Activated CD8-positive, alpha-beta memory T cell treated with anti-CD3 and anti-CD28 coated beads, Interleukin-2, amount 10 ng/mL, durations not matched to agents 7 days and 5 days (primary cell): ENCODE data around the gene LARP4B. TPM values are rescaled to one million over a fixed set of nuclear protein-coding genes. Genes with fewer than 3 reads are reported as not detected.
"Not testable (repeated sequence)": the region's sequence is repeated elsewhere in the genome, so short reads cannot be mapped to it uniquely, and the experiment has no call there.

Experiments used
- ATAC-seq: fragments of 150-1000 bp; cut with Tn5 transposase; one replicate; pipeline ENCODE4 v1.10.0; 2021; ENCODE audit warnings: moderate library complexity
- CTCF ChIA-PET: fragments of 350-600 bp; sonication (Branson Sonifier 250); formaldehyde crosslinking; loops from one replicate; lab custom pipeline; 2021; ENCODE audit warnings: antibody characterized with exemption; lab: Charles Lee
- DNase-seq: peaks from one replicate; pipeline ENCODE4 v3.0.0-alpha.2; 2020
- H3K27ac Mint-ChIP-seq: one replicate; pipeline ENCODE4 v1.8.0; 2021; ENCODE audit warnings: mild to moderate bottlenecking, mixed read lengths
- H3K27me3 Mint-ChIP-seq: one replicate; pipeline ENCODE4 v1.8.0; 2021; ENCODE audit warnings: mixed read lengths
- H3K36me3 Mint-ChIP-seq: one replicate; pipeline ENCODE4 v1.8.0; 2021; ENCODE audit warnings: mild to moderate bottlenecking, mixed read lengths
- H3K4me1 Mint-ChIP-seq: one replicate; pipeline ENCODE4 v1.8.0; 2021; ENCODE audit warnings: mixed read lengths
- H3K4me3 Mint-ChIP-seq: one replicate; pipeline ENCODE4 v1.8.0; 2021; ENCODE audit warnings: mild to moderate bottlenecking, moderate library complexity, mixed read lengths
- H3K9me3 Mint-ChIP-seq: one replicate; pipeline ENCODE4 v1.8.0; 2022; ENCODE audit warnings: low read depth, mixed read lengths
- total RNA-seq, 2 experiments: library from RNA; stranded (reverse); gene quantifications; one replicate each; pipeline ENCODE4 v1.2.3, GENCODE V29; 2021

The LARP4B gene
- total RNA-seq, 2 experiments from 2014 or later: 126 to 135 TPM

DNA sequence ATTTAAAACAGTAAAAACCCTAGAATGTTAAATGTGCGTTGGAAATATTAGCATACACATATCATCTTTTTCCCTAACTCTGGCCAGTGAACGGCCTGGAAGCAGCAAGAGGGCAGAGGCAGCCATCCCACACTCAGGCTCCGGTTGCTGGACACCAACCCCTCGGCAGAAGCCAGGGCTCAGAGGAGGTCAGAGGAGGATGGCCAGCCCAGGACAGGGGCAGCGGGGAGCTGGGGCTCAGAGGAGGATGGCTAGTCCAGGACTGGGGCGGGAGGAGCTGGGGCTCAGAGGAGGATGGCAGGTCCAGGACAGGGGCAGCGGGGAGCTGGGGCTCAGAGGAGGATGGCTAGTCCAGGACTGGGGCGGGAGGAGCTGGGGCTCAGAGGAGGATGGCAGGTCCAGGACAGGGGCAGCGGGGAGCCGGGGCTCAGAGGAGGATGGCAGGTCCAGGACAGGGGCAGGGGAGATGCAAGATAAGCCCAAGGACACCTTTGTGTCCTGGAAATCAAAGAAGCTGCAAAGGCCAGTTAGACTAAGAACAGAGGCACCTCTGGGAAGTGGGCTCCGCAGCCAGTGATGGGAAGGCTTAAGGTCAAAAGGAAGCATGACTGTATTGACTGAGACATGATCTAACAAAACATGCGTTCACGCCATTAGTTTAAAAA lies 161.3 kb downstream of the LARP4B start:
- H3K36me3 Mint-ChIP-seq, DNase-seq, CTCF ChIA-PET, H3K27me3 Mint-ChIP-seq, H3K4me3 Mint-ChIP-seq, ATAC-seq, H3K4me1 Mint-ChIP-seq, H3K27ac Mint-ChIP-seq, H3K9me3 Mint-ChIP-seq: not testable (repeated sequence)

DNA sequence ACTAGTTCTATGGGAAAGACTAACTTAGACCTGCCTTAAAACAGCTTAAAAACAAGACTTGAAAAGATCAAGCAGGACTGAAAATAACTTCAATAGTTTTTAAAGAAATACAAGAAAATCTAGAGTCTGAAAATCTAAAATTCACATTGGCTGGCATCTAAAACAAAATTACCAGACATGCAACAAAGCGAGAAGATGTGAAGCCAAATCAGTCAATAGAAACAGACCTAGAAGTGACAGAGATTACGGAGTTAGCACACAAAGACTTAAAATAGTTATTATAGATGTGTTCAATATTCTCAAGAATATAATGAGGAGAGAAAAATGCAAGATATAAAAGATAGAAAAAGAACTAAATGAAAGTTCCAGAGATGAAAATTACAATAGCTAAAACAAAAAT lies 163.7 kb downstream of the LARP4B start:
- Mint-ChIP-seq H3K27me3 (peaks cover 15% of the 10 kb centered on the region), H3K4me3 (no peak overlapping the region), H3K4me1 (no peaks in the 10 kb centered on the region), H3K9me3 (no peaks in the 10 kb centered on the region), H3K27ac (no peak overlapping the region), H3K36me3 (no peaks in the 10 kb centered on the region)
- ATAC-seq: no peak
- DNase-seq: no peak
- CTCF ChIA-PET: no interaction called here

DNA sequence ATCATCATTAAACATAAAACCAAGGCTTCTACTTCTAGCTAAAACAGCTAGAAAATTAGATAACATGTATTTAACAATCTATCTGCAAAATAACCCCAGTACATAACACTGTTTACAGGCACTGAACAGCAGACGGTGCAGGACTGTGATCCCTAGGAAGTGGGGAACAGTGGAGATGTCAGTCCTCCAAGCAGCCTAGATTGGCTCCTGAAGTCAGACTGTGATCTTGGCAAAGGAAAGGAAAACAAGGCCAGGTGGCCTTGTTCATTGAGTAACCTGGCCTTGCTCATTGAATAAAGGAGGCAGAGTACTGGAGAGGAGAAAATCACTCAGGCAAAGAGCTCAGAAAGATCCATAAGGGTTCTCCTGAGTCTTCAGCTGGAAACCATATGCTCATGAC lies 164.3 kb downstream of the LARP4B start:
- peaks cover 2% of the 10 kb centered on the region for H3K9me3 Mint-ChIP-seq
- CTCF ChIA-PET: no interaction called here
- no peaks in the 10 kb centered on the region for H3K4me1 Mint-ChIP-seq
- no peak overlapping the region for H3K4me3 Mint-ChIP-seq
- H3K36me3 Mint-ChIP-seq: no peaks in the 10 kb centered on the region
- DNase-seq (no peak), ATAC-seq (no peak)
- no peak overlapping the region for H3K27ac Mint-ChIP-seq
- H3K27me3 Mint-ChIP-seq: peaks cover 21% of the 10 kb centered on the region

DNA sequence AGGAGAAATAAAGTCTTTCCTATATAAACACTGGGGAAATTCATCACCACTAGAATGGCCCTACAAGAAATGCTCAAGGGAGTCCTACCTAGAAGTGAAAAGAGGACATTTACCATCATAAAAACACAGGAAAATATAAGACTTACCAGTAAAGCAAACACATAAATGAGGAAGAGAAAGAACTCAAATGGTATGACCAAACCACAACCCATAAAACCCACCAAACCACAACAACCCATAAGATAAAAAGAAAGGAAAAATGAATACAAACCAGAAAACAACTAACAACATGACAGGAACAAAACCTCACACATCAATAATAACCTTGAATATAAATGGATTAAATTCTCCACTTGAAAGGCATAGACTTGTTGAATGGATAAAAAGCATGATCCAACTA lies 170.1 kb downstream of the LARP4B start:
- no peak for DNase-seq
- Mint-ChIP-seq H3K4me1 (peaks cover 8% of the 10 kb centered on the region), H3K9me3 (peaks cover 15% of the 10 kb centered on the region), H3K27ac (peak overlapping the region; percentile 5), H3K27me3 (peaks cover 28% of the 10 kb centered on the region), H3K4me3 (no peak overlapping the region), H3K36me3 (no peaks in the 10 kb centered on the region)
- no peak for ATAC-seq
- CTCF ChIA-PET: no interaction called here

DNA sequence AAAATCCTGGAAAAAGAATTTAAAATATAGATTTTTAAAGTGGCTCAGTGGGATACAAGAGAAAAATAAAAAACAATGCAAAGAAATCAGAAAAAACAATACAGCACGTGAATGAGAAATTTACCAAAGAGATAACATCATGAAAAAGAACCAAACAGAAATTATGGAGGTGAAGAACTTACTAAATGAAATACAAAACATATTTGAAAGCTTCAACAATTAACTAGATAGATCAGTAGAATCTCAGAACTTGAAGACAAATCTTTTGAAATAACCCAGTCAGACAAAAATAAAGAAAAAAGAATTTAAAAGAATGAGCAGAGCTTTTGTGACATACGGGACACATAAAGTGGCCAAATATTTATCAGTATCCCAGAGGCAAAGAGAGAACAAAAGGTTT lies 170.9 kb downstream of the LARP4B start:
- CTCF ChIA-PET: no interaction called here
- Mint-ChIP-seq H3K9me3 (peaks cover 15% of the 10 kb centered on the region), H3K4me3 (no peak overlapping the region), H3K27me3 (peaks cover 28% of the 10 kb centered on the region), H3K36me3 (no peaks in the 10 kb centered on the region), H3K27ac (no peak overlapping the region), H3K4me1 (peaks cover 8% of the 10 kb centered on the region)
- no peak for ATAC-seq
- no peak for DNase-seq

DNA sequence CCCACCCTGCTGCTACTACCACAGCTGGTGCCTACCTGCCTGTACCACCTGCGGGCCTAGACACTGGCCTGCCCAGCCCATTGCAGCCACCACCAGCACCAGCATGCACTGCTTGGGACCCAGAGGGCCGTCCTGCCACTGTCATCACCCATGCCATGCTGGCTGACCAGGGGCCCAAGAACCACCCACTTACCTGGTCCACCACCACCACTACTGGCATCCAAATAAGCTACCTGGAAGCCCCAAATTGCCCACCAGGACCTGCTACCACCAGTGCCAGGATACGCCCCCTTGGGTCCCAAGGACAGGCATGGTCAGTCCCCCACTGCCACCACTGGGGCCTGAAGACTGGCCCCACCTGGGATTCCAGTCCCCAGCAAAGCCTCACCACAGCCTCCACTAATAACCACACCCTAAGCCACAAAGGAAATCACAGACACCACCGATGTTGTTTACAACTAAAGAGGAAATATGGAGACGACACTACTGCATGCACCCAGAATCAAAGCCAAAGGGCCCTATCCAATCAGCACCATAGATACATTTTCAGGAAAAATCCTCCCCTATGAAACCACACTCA lies 171.5 kb downstream of the LARP4B start:
- no peak for ATAC-seq
- Mint-ChIP-seq H3K9me3 (peaks cover 17% of the 10 kb centered on the region), H3K36me3 (no peaks in the 10 kb centered on the region), H3K4me1 (peaks cover 8% of the 10 kb centered on the region), H3K4me3 (no peak overlapping the region), H3K27me3 (peaks cover 28% of the 10 kb centered on the region), H3K27ac (no peak overlapping the region)
- DNase-seq: no peak
- CTCF ChIA-PET: no interaction called here

Other genes starting within 250 kb of the LARP4B start
- gene DIP2C, start 242.0 kb downstream of the LARP4B start, total RNA-seq: under 1 TPM; 0.26 to 0.99 TPM
- 10 to 100 TPM; 66.1 to 88.2 TPM for gene GTPBP4, start 56.7 kb upstream of the LARP4B start, total RNA-seq
- not detected for gene IDI2, start 94.2 kb upstream of the LARP4B start, total RNA-seq
- gene IDI1, start 117.4 kb upstream of the LARP4B start, total RNA-seq: 10 to 100 TPM; 60.8 to 75.8 TPM
- 10 to 100 TPM; 22.0 to 26.4 TPM for gene WDR37, start 124.7 kb upstream of the LARP4B start, total RNA-seq